ENCODE measurements around the gene TWIST2.

- TF ChIP-seq, protein P1, sequence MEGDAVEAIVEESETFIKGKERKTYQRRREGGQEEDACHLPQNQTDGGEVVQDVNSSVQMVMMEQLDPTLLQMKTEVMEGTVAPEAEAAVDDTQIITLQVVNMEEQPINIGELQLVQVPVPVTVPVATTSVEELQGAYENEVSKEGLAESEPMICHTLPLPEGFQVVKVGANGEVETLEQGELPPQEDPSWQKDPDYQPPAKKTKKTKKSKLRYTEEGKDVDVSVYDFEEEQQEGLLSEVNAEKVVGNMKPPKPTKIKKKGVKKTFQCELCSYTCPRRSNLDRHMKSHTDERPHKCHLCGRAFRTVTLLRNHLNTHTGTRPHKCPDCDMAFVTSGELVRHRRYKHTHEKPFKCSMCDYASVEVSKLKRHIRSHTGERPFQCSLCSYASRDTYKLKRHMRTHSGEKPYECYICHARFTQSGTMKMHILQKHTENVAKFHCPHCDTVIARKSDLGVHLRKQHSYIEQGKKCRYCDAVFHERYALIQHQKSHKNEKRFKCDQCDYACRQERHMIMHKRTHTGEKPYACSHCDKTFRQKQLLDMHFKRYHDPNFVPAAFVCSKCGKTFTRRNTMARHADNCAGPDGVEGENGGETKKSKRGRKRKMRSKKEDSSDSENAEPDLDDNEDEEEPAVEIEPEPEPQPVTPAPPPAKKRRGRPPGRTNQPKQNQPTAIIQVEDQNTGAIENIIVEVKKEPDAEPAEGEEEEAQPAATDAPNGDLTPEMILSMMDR (IDR thresholded peaks at IDR 0.05; ENCODE audit: low read length): no peak
- no peak for TF ChIP-seq EZH2 (IDR thresholded peaks at IDR 0.05; ENCODE audit: borderline replicate concordance, low read length)
Observed at GRCh38 chr2:238876232-238876630, 28.3 kb downstream of the TWIST2 start.

Data from OCI-LY1 (cell line).